ENCODE data around the gene USP37. TPM values are rescaled to one million over a fixed set of nuclear protein-coding genes. Genes with fewer than 3 reads are reported as not detected.

Gene USP37
- total RNA-seq, 1 donor from 2014 or later, result 5.7 TPM

DNA sequence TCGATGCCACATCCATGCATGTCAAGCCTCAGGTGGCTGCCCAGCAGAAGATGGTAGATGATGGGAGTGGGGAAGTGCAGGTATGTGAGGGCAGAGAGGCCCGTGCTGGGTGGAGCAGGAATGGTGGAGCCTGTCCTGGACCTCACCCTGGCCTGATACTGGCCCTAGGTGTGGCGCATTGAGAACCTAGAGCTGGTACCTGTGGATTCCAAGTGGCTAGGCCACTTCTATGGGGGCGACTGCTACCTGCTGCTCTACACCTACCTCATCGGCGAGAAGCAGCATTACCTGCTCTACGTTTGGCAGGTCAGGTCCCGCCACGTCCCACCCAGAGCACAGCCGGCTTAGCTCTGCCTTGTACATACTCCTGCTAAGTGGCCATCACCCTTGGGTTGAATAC lies 136.3 kb downstream of the USP37 start:
- Histone ChIP-seq H3K9me3 (replicated peaks) (no peaks in the 10 kb centered on the region), H3K4me3 (no peak overlapping the region), H3K36me3 (no peaks in the 10 kb centered on the region), H3K27me3 (ENCODE audit: low read depth) (no peaks in the 10 kb centered on the region), H3K27ac (replicated peaks) (no peak overlapping the region), H3K4me1 (no peaks in the 10 kb centered on the region)
- intact Hi-C loops (cut with micrococcal nuclease), result no loop called here
- DNase-seq, result no peak
- TF ChIP-seq, protein P1, sequence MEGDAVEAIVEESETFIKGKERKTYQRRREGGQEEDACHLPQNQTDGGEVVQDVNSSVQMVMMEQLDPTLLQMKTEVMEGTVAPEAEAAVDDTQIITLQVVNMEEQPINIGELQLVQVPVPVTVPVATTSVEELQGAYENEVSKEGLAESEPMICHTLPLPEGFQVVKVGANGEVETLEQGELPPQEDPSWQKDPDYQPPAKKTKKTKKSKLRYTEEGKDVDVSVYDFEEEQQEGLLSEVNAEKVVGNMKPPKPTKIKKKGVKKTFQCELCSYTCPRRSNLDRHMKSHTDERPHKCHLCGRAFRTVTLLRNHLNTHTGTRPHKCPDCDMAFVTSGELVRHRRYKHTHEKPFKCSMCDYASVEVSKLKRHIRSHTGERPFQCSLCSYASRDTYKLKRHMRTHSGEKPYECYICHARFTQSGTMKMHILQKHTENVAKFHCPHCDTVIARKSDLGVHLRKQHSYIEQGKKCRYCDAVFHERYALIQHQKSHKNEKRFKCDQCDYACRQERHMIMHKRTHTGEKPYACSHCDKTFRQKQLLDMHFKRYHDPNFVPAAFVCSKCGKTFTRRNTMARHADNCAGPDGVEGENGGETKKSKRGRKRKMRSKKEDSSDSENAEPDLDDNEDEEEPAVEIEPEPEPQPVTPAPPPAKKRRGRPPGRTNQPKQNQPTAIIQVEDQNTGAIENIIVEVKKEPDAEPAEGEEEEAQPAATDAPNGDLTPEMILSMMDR (IDR thresholded peaks at IDR 0.05; ENCODE audit: borderline replicate concordance), result no peak

DNA sequence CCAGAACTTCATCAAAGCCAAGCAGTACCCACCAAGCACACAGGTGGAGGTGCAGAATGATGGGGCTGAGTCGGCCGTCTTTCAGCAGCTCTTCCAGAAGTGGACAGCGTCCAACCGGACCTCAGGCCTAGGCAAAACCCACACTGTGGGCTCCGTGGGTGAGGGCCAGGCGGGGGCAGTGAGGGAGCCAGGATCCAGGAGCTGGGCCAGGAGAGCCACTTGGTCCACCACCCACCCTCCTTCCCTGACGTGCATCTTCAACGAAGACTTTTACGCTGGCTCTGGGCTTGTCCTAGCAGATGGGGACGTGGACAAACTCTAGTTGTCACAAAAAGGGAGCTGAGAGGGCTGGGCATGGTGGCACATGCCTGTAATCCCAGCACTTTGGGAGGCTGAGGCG lies 137.4 kb downstream of the USP37 start:
- Histone ChIP-seq H3K4me3 (no peak overlapping the region), H3K27ac (replicated peaks) (no peak overlapping the region), H3K27me3 (ENCODE audit: low read depth) (no peaks in the 10 kb centered on the region), H3K36me3 (no peaks in the 10 kb centered on the region), H3K4me1 (no peaks in the 10 kb centered on the region), H3K9me3 (replicated peaks) (no peaks in the 10 kb centered on the region)
- DNase-seq, result no peak
- intact Hi-C loops (cut with micrococcal nuclease), result no loop called here
- TF ChIP-seq, protein P1 (IDR thresholded peaks at IDR 0.05; ENCODE audit: borderline replicate concordance), result no peak

DNA sequence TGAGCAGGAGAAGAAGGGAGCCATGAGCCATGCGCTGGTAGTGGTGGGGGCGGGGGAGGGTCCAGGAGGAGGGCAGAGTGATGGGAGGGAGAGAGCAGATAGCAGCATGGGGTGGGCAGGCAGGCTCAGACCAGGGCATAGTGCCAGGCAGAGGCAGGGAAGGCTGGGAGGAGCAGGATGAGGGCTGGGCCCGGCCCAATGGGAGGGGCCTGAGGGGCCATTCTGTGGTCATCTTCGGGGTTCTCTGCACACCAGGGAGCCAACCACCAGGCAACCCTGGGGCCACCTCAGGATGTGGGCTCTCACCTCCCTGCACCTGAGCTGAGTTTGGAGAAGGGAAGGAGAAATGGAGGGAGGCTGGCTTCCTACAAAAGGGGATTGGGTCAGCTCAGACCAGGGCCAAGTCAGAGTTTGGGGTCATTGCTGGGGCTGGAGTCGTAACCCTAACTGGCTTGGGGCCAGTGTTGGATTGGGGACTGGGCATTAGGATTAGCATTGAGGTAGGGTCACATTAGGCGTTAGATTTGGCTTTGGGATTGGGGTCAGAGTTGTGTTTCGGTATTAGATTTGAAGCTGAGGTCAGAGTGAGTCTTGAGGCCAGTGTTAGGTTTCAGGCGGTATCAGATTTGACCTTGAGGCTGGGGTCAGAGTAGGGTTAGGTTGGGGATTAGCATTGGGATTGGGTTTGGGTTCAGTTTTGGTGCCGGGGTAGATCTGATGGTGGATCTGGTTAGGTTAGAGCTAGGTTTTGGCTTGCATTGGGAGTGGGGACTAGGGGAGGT lies 138.0 kb downstream of the USP37 start:
- no peak overlapping the region for H3K27ac ChIP-seq (replicated peaks)
- no peaks in the 10 kb centered on the region for H3K9me3 ChIP-seq (replicated peaks)
- no peak overlapping the region for H3K4me3 ChIP-seq
- no peaks in the 10 kb centered on the region for H3K36me3 ChIP-seq
- DNase-seq, result no peak
- no peaks in the 10 kb centered on the region for H3K27me3 ChIP-seq (ENCODE audit: low read depth)
- H3K4me1 ChIP-seq, result no peaks in the 10 kb centered on the region
- intact Hi-C loops (cut with micrococcal nuclease), result no loop called here
- TF ChIP-seq, protein P1 (IDR thresholded peaks at IDR 0.05; ENCODE audit: borderline replicate concordance), result no peak

DNA sequence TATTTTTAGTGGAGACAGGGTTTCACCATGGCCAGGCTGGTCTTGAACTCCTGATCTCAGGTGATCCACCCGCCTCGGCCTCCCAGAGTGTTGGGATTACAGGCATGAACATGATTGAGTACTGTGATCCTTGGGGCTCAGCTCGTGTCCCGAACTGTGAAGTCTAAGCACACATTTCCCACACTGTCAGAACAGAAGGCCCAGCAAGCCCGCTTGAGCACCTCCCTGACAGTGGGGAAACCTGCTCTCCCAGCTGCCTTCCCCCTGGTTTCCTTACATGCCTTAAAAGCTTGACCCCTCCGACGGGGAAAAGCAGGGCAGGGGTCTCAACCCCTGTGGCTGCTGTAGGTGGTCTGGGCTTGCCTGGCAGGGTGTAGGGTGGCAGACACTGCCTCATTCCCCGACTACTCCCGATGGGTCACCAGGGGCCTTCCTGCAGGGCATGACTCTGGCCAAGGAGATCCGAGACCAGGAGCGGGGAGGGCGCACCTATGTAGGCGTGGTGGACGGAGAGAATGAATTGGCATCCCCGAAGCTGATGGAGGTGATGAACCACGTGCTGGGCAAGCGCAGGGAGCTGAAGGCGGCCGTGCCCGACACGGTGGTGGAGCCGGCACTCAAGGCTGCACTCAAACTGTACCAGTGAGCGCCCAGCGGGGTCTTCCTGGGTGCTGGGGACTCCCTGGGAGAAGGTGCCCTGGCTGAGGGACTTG lies 139.1 kb downstream of the USP37 start:
- no peaks in the 10 kb centered on the region for H3K4me1 ChIP-seq
- intact Hi-C loops (cut with micrococcal nuclease), result no loop called here
- TF ChIP-seq, protein P1 (IDR thresholded peaks at IDR 0.05; ENCODE audit: borderline replicate concordance), result no peak
- no peak for DNase-seq
- no peak overlapping the region for H3K27ac ChIP-seq (replicated peaks)
- no peak overlapping the region for H3K4me3 ChIP-seq
- H3K9me3 ChIP-seq (replicated peaks), result no peaks in the 10 kb centered on the region
- no peaks in the 10 kb centered on the region for H3K36me3 ChIP-seq
- no peaks in the 10 kb centered on the region for H3K27me3 ChIP-seq (ENCODE audit: low read depth)

DNA sequence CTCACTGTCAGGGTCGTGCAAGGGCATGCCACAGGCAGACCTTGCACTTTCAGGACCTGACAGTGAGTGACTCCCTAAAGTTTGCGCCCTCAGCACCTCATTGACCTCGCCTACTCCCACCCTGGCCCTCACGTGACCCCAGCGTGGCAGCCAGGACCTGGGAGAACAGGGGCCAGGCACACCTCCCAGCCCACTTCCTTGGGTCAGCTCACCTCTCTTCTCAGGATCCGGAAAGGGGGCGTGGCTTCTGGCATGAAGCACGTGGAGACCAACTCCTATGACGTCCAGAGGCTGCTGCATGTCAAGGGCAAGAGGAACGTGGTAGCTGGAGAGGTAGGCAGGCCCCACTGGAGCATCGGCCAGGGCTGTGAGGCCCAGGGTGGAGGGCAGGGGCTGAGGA lies 140.4 kb downstream of the USP37 start:
- Histone ChIP-seq H3K4me1 (no peaks in the 10 kb centered on the region), H3K27me3 (ENCODE audit: low read depth) (no peaks in the 10 kb centered on the region), H3K9me3 (replicated peaks) (no peaks in the 10 kb centered on the region), H3K36me3 (no peaks in the 10 kb centered on the region), H3K4me3 (no peak overlapping the region), H3K27ac (replicated peaks) (no peak overlapping the region)
- DNase-seq, result no peak
- intact Hi-C loops (cut with micrococcal nuclease), result no loop called here
- TF ChIP-seq, protein P1 (IDR thresholded peaks at IDR 0.05; ENCODE audit: borderline replicate concordance), result no peak

Data from left ventricle myocardium inferior (tissue), 1 donor.